AG04449 (cell line): Measurements from ENCODE around the gene RAB44.

Experiments
- CTCF ChIA-PET: fragments of 350-600 bp; formaldehyde crosslinking; extraction: SDS; loops from one replicate; lab custom pipeline; 2021; ENCODE audit warnings: antibody characterized with exemption; lab: Yijun Ruan, JAX
- POLR2A ChIA-PET: fragments of 400-600, 350-600 bp; formaldehyde crosslinking; extraction: SDS; loops from one replicate; lab custom pipeline; 2020; ENCODE audit warnings: antibody characterized with exemption, inconsistent platforms; lab: Yijun Ruan, JAX
- DNase-seq: peaks from one replicate; pipeline ENCODE4 v3.0.0-alpha.2; 2010; ENCODE audit warnings: low read depth, low spot score
- H3K4me3 ChIP-seq: 2 replicates; pipeline ENCODE4 v1.5.1; 2011; ENCODE audit warnings: low read depth, mild to moderate bottlenecking, control low read depth, low read length
- CTCF ChIP-seq: IDR thresholded peaks from one replicate; pipeline ENCODE4 v1.5.1; 2011; ENCODE audit warnings: mild to moderate bottlenecking, moderate library complexity, low read length, control low read depth, inconsistent platforms; ENCODE audit not compliant: insufficient read depth; ENCODE audit errors: missing control alignments

The RAB44 gene

GRCh38 chr6:36745283-36745682 is 47.7 kb downstream of the RAB44 start:
- ChIA-PET CTCF (interaction anchor here (1.0 to 1.2 kb wide), 4 partner anchors 10 to 65 kb away, joined by 3 to 6 read pairs (median 4); no protein-coding TSS in a partner anchor), POLR2A (no interaction called here)
- no peak for TF ChIP-seq CTCF
- DNase-seq = no peak
- H3K4me3 ChIP-seq = no peak overlapping the region

- ChIA-PET CTCF (interaction anchor here (1.0 to 1.2 kb wide), 3 partner anchors 13 to 65 kb away, joined by 3 to 6 read pairs (median 4); no protein-coding TSS in a partner anchor), POLR2A (no interaction called here)
- DNase-seq = no peak
- TF ChIP-seq CTCF = no peak
- H3K4me3 ChIP-seq = no peak overlapping the region
Measured at GRCh38 chr6:36745836-36746235, 48.2 kb downstream of the RAB44 start.

GRCh38 chr6:36746251-36746650 is 48.6 kb downstream of the RAB44 start:
- ChIA-PET POLR2A (no interaction called here), CTCF (interaction anchor here (1.1 kb wide), 1 partner anchor 13 kb away, joined by 6 read pairs; no protein-coding TSS in a partner anchor)
- H3K4me3 ChIP-seq = no peak overlapping the region
- no peak for DNase-seq
- no peak for TF ChIP-seq CTCF

GRCh38 chr6:36749829-36750489 is 52.3 kb downstream of the RAB44 start:
- no peak overlapping the region for H3K4me3 ChIP-seq
- TF ChIP-seq CTCF = no peak
- ChIA-PET CTCF (interaction anchor here (0.9 to 7.2 kb wide), 4 partner anchors 11 to 268 kb away, joined by 3 to 97 read pairs (median 23); no protein-coding TSS in a partner anchor), POLR2A (interaction anchor here (0.5 kb wide), 1 partner anchor 12 kb away, joined by 3 read pairs; no protein-coding TSS in a partner anchor)
- no peak for DNase-seq

GRCh38 chr6:36751091-36751490 is 53.5 kb downstream of the RAB44 start:
- TF ChIP-seq CTCF = no peak
- ChIA-PET POLR2A (no interaction called here), CTCF (interaction anchor here (4.2 to 11.7 kb wide), 3 partner anchors 9 to 135 kb away, joined by 43 to 167 read pairs (median 97); no protein-coding TSS in a partner anchor)
- DNase-seq = no peak
- H3K4me3 ChIP-seq = no peak overlapping the region

GRCh38 chr6:36751833-36752186 is 54.2 kb downstream of the RAB44 start:
- H3K4me3 ChIP-seq = no peak overlapping the region
- no peak for DNase-seq
- ChIA-PET POLR2A (no interaction called here), CTCF (interaction anchor here (2.7 to 11.7 kb wide), 5 partner anchors 9 to 135 kb away, joined by 11 to 167 read pairs (median 43); no protein-coding TSS in a partner anchor)
- TF ChIP-seq CTCF = no peak
